ENCODE results near the gene EEF2KMT. TPM values are rescaled to one million over a fixed set of nuclear protein-coding genes. Genes with fewer than 3 reads are reported as not detected.

Gene EEF2KMT
- total and polyA plus RNA-seq, 2 of the 4 experiments (the other 2 are of a cell fraction): 14.1 to 19.0 TPM

DNA sequence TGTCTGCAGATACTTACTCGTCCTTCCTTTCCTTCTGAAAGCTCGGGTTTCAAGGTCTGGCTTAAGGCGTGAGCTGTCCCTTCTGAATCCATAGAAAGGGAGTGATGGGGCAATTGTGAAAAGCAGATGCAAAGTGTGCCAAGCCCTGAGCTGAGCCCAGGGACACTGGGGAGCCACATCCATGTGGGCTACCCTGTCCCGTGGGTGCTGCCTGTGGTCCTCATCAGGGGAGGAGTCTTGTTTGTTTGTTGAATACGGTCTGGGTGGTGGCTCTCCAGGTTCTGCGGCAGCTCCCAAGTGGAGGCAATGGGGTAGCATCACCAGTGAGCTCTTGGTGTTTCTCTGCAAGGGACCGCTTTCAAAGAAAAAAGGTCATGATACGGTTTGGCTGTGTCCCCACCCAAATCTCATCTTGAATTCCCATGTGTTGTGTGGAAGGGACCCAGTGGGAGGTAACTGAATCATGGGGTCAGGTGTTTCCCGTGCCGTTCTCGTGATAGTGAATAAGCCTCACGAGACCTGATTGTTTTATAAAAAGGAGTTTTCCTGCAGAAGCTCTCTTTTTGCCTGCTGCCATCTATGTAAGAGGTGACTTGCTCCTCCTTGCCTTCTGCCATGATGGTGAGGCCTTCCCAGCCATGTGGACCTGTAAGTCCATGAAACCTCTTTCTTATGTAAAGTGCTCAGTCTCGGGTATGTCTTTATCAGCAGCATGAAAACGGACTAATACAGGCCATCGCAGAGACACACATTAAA, 27.0 kb downstream of the EEF2KMT start:
- Histone ChIP-seq H2AK5ac (ENCODE audit: low read depth, low read length) (no peak overlapping the region), H2BK120ac (ENCODE audit: low read depth, low read length) (no peak overlapping the region), H3K4ac (ENCODE audit: low read depth, low read length) (no peak overlapping the region), H2BK15ac (ENCODE audit: low read depth, low read length) (no peak overlapping the region), H3K4me3 (ENCODE audit: insufficient read depth, low read depth, low read length) (no peak overlapping the region), H3K4me2 (ENCODE audit: low read depth, low read length) (no peak overlapping the region), H3K9ac (ENCODE audit: low read depth, low read length) (no peak overlapping the region), H3K36me3 (ENCODE audit: control insufficient read depth, insufficient read depth, low read length) (peaks cover 5% of the 10 kb centered on the region), H2BK20ac (ENCODE audit: low read depth, low read length) (no peak overlapping the region), H3K18ac (ENCODE audit: low read depth, low read length) (no peak overlapping the region), H3K23ac (ENCODE audit: low read depth, low read length) (no peak overlapping the region), H3K27ac (ENCODE audit: insufficient read depth, low read length) (no peak overlapping the region), H4K8ac (ENCODE audit: low read depth in 2 of 2, low read length in 2 of 2) (peak overlapping the region; percentile 98 to 99), H3K9me1 (ENCODE audit: insufficient read depth, low read length) (peaks cover 9% of the 10 kb centered on the region), H3K56ac (ENCODE audit: extremely low read depth, insufficient read depth, low read length) (no peak overlapping the region), H2AK9ac (replicated peaks; ENCODE audit: low read depth, low read length, poor library complexity) (no peak overlapping the region), H4K91ac (ENCODE audit: insufficient read depth, low read depth, low read length) (no peak overlapping the region), H3K14ac (replicated peaks; ENCODE audit: low read depth, low read length) (no peak overlapping the region), H2BK5ac (ENCODE audit: low read depth, low read length, poor library complexity, severe bottlenecking) (no peak overlapping the region), H3K27me3 (ENCODE audit: control insufficient read depth, insufficient read depth, low read length) (peaks cover 3% of the 10 kb centered on the region; the same call in 1 of the 2 replicates), H3K9me3 (ENCODE audit: control insufficient read depth, insufficient read depth, low read length) (no peaks in the 10 kb centered on the region), H3K79me1 (ENCODE audit: low read depth in 1 of 2, low read length in 2 of 2) (peaks cover 4 to 33% of the 10 kb centered on the region in 2 experiments; a peak in 3 of 4 replicates), H4K20me1 (ENCODE audit: insufficient read depth, low read length) (no peaks in the 10 kb centered on the region), H3K4me1 (ENCODE audit: control insufficient read depth, insufficient read depth, low read length) (peaks cover 4% of the 10 kb centered on the region; the same call in 1 of the 2 replicates), H4K5ac (ENCODE audit: low read depth, low read length) (peak overlapping the region; percentile 99), H2AFZ (replicated peaks; ENCODE audit: low read length, poor library complexity) (peak overlapping the region; percentile 99)
- in situ Hi-C loops (cut with MboI; ENCODE audit: low sequenced_read_pairs) (no loop called here), intact Hi-C loops (cut with micrococcal nuclease) (no loop called here), dilution Hi-C loops (cut with HindIII; ENCODE audit: low sequenced_read_pairs, unreplicated experiment) (no loop called here)
- DNase-seq (no peak), ATAC-seq (ENCODE audit: low read depth) (no peak)
- TF ChIP-seq, protein P1, sequence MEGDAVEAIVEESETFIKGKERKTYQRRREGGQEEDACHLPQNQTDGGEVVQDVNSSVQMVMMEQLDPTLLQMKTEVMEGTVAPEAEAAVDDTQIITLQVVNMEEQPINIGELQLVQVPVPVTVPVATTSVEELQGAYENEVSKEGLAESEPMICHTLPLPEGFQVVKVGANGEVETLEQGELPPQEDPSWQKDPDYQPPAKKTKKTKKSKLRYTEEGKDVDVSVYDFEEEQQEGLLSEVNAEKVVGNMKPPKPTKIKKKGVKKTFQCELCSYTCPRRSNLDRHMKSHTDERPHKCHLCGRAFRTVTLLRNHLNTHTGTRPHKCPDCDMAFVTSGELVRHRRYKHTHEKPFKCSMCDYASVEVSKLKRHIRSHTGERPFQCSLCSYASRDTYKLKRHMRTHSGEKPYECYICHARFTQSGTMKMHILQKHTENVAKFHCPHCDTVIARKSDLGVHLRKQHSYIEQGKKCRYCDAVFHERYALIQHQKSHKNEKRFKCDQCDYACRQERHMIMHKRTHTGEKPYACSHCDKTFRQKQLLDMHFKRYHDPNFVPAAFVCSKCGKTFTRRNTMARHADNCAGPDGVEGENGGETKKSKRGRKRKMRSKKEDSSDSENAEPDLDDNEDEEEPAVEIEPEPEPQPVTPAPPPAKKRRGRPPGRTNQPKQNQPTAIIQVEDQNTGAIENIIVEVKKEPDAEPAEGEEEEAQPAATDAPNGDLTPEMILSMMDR (conservative IDR thresholded peaks at IDR 0.05; ENCODE audit: low read depth, low read length): no peak
- TF ChIP-seq, protein P2, sequence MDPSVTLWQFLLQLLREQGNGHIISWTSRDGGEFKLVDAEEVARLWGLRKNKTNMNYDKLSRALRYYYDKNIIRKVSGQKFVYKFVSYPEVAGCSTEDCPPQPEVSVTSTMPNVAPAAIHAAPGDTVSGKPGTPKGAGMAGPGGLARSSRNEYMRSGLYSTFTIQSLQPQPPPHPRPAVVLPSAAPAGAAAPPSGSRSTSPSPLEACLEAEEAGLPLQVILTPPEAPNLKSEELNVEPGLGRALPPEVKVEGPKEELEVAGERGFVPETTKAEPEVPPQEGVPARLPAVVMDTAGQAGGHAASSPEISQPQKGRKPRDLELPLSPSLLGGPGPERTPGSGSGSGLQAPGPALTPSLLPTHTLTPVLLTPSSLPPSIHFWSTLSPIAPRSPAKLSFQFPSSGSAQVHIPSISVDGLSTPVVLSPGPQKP (IDR thresholded peaks at IDR 0.05; ENCODE audit: borderline replicate concordance, low read depth, low read length): no peak
- TF ChIP-seq MAFK (IDR thresholded peaks at IDR 0.05; ENCODE audit: low read depth, low read length) (no peak), RFX5 (IDR thresholded peaks at IDR 0.05; ENCODE audit: low read depth, low read length) (no peak), BHLHE40 (IDR thresholded peaks at IDR 0.05; ENCODE audit: low read depth, low read length) (no peak), RAD21 (IDR thresholded peaks at IDR 0.05; ENCODE audit: low read length) (no peak), CEBPB (IDR thresholded peaks at IDR 0.05; ENCODE audit: low read depth, low read length) (no peak), SMC3 (IDR thresholded peaks at IDR 0.05; ENCODE audit: low read depth, low read length) (no peak), POLR2A (IDR thresholded peaks at IDR 0.05; ENCODE audit: low read depth, low read length) (no peak), MXI1 (IDR thresholded peaks at IDR 0.05; ENCODE audit: borderline replicate concordance, low read depth, low read length) (no peak), MAZ (IDR thresholded peaks at IDR 0.05; ENCODE audit: borderline replicate concordance, low read depth, low read length) (no peak), CHD1 (IDR thresholded peaks at IDR 0.05; ENCODE audit: low read depth, low read length) (no peak), NFE2L2 (IDR thresholded peaks at IDR 0.05; ENCODE audit: low read depth, low read length) (no peak), RCOR1 (IDR thresholded peaks at IDR 0.05; ENCODE audit: insufficient replicate concordance, low read length) (no peak), FOS (IDR thresholded peaks at IDR 0.05; ENCODE audit: low read depth, low read length) (no peak)
- TF ChIP-seq, protein P3, sequence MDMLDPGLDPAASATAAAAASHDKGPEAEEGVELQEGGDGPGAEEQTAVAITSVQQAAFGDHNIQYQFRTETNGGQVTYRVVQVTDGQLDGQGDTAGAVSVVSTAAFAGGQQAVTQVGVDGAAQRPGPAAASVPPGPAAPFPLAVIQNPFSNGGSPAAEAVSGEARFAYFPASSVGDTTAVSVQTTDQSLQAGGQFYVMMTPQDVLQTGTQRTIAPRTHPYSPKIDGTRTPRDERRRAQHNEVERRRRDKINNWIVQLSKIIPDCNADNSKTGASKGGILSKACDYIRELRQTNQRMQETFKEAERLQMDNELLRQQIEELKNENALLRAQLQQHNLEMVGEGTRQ (IDR thresholded peaks at IDR 0.05; ENCODE audit: low read depth, low read length): no peak
- WGBS, 2 experiments (ENCODE audit: extremely low coverage in 2 of 2, insufficient read length in 1 of 2): 69% methylated on average over 2 of the region's 15 CpGs; no CpG with 5 or more reads in 1 of the 2 experiments
- ChIA-PET CTCF (no interaction called here), POLR2A (ENCODE audit: unreplicated experiment) (no interaction called here)
- no TSS peak for BruUV-seq (replicated peaks)
